ENCODE results near the gene ARHGEF10L.

Gene ARHGEF10L

DNA sequence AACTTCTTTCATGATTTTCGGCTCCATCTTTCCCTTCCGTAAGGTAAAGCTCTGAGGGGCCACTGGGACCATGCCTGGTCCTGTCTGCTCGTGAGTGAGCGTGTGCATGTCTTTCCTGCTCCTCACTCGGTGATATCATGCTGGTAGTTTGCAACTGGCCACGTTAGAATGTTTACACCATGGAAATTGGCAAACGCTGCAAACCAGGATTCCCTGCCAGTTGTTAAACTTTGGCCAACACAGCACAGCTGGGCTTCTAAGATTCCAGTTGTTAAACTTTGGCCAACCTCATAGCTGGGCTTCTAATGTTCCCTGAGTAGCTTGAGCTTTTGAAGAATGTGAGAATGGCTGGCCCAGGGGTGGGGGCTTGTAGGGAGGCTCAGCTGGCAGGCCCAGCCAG lies 147.6 kb downstream of the ARHGEF10L start:
- no peak for DNase-seq

DNA sequence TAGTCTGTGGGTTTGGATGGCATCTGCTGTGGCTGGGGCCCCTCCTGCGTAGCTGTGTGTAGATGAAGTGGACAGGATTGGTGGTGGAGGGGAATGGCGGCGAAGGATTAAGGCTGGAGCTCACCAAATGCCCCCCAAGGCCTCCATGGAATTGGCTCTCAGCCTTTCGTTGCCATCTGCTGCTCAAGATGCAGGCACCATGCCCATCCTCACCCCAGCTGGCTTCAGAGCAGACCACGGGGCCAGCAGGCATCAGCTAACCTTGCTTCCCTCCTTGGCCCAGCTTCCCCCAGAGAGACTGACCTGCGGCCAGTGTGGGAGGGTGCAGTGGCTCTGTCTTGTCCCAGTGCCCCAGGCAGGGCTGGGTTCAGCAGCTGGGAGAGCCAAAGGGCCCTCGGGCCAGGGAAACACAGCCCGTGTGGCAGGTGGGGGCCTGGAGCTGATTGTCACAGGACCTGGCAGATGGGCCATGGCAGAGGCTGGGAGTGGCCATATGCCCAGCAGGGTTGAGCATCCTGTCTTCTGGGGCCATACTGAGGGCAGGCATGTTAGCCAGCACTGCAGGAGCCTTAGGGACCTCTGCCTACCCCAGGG lies 148.8 kb downstream of the ARHGEF10L start:
- DNase-seq: no peak

DNA sequence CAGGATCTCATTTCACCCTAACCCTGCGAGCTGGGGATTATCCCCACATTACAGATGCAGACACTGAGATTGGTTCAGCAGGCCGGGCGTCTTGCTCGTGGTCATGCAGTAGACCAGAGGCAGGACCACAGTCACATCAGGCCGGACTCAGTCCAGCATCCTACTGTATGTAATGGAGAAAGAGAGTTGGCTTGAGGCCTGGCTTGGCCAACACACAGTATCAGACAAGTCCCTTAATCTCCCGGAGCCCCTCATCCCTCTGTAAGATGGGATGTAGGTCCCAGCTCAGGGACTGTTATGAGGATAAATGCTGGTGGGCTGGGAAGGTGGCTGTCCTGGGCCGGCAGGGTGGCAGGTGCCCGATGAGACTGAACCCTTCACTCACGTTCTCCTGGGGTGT lies 149.5 kb downstream of the ARHGEF10L start:
- DNase-seq: no peak

DNA sequence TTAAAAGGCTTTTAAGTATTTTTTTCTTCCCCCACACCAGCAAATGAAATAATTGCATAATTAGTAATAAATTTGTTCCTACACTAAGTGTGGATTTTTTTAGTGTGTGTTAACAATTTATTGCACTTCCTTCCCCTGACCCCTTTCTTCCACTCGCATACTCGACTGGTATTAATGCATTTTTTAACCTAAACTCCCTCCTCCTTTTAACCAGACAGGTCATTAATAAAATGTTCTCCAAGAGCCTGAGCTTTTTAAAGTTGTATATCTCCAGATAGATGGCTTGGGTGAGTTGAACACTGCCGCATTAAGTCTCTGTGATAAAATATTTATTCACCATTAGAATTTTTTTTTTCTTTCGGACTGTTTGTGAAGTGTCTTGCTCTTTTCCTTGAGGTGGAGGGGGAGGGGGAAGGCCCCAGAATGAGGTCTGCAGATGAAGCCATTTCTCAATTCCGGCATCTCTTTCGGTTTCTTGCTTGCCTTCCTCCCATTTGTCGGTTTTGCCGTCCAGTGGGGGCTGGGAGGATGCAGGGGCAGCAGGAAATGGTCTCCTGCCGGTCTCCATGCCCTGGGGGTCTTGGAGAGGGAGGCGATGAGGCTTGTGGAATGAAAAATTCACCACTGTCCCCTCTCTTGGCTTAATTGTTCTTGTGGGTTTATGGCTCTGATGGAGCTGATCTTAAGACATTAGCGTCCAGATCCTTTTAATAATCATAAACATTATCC lies 151.6 kb downstream of the ARHGEF10L start:
- no peak for DNase-seq

DNA sequence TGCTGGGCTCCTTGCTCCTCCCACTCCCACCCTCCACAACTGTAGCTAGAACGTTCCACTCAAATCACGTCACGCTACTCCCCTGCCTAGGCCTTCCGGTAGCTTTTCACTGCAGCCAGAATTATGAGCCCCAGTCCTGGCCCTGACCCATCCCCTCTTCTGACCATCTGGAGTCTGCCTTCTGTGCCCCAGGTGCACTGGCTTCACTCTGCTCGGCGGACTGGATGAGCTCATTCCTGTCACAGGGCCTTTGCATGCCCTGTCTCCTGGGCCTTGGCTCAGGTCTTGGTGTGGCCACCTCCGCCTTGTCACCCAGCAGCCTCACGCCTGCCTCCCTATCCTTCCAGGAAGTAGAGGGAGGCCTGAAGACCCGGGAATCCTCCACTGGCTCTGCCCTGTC lies 153.1 kb downstream of the ARHGEF10L start:
- DNase-seq: no peak

DNA sequence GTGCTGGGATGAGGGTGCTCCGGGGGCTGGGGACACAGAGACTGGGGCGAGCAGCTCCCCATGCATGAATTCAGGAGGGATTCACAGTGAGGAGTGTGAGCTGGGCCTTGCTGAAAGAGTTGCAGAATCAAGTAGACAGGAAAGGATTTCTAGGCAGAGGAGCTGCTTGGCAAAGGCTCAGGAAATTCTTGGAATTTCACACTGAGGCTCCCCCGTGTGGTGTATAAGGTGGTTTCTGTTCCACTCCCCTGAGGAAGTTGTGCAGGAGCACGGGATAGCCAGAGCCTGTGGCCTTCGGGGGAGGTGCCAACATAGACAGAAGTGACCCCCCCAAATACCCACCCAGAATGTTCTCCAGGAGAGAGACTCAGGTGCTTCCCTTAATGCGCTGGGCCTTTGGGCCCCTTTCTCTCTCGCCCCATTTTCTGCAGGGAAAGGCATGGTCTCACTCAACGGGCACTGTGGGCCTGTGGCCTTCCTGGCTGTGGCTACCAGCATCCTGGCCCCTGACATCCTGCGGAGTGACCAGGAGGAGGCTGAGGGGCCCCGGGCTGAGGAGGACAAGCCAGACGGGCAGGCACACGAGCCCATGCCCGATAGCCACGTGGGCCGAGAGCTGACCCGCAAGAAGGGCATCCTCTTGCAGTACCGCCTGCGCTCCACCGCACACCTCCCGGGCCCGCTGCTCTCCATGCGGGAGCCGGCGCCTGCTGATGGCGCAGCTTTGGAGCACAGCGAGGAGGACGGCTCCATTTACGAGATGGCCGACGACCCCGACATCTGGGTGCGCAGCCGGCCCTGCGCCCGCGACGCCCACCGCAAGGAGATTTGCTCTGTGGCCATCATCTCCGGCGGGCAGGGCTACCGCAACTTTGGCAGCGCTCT lies 157.2 kb downstream of the ARHGEF10L start:
- DNase-seq: no peak

DNA sequence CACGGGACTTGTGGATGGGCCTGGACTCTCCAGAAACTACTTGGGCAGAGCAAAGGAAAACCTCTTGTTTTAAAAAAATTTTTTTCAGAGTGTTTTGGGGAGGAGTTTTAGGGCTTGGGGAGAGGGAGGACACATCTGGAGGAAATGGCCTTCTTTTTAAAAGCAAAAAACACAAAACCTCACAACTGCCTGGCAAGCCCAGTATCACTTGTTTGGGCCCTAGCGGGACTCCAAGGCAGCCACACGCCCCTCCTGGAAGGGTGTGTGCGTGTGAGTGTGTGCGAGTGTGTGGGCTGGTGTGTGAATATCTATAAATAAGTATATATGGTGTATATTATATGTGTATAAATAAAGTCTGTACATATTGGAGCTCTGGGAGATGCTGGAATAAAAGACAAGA lies 158.0 kb downstream of the ARHGEF10L start:
- DNase-seq: no peak

DNA sequence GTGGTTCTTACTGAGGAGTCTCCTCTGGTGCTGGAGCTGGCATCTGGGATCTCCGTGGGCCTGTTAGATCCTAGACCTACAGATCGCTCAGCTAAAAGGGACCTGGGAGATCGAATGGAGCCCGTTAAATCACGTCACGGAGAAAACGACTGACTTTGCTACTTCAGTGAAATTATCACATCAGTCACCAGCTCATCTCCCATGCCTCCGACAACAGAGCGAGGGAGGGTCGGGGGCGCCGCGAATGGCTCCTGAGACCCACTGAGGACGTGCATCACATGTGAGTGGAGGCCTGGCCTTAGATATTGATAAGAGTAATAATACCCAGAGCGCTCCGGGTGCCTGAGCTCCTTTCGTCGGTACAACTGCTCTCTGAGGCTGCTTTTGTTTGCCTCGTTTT lies 160.1 kb downstream of the ARHGEF10L start:
- no peak for DNase-seq

DNA sequence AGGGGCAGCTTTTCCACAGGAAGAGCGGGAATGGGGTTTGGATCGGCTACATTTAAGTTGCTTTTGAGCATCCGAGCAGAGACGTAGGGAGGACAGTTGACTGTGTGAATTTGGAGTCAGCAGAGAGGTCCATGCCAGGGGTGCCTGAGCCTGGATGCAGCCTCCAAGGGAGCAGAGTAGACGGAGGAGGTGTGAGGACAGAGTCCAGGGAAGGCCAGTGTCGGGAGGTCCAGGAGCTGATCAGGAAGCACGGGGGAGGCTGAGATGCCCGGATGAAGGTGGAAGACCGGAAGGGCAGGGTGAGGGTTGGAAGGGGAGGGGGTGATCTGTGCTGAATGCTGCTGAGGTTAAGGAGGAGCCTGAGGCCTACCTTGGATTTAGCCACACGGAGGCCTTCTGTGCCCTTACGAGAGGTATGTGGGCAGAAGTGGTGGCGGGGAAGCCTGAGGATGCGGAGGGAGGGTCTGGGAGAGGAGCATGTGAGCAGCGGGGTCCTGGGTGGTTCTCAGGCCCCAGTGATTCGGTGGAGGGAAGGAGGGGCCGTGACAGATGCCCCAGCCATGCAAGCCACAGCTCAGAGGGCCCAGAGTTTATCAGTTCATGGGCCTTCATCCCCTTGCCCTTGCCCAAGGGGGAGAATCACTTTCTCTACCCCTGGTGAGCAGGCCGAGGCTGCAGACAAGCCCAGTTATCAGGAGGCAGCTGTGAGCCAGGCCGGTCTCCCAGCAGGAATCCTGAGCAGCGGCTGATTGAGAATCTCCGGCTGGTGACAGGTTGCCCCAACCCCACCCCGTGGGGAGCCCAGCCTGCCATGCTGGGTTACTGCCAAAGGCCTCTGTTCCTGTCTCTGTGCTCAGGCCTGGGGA lies 161.7 kb downstream of the ARHGEF10L start:
- no peak for DNase-seq

DNA sequence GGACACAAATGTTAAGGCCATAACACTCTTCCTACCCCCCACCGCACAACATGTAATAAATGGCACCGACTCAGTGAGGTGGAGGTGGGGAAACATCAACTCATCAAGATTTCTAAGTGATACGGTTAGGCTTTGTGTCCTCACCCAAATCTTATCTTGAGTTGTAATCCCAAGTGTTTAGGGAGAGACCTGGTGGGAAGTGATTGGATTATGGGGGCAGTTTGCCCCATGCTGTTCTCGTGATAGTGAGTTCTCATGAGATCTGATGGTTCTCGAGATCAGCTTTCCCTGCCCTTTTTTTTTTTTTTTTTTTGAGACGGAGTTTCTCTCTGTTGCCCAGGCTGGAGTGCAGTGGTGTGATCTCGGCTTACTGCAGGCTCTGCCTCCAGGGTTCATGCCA lies 164.7 kb downstream of the ARHGEF10L start:
- DNase-seq: no peak

DNA sequence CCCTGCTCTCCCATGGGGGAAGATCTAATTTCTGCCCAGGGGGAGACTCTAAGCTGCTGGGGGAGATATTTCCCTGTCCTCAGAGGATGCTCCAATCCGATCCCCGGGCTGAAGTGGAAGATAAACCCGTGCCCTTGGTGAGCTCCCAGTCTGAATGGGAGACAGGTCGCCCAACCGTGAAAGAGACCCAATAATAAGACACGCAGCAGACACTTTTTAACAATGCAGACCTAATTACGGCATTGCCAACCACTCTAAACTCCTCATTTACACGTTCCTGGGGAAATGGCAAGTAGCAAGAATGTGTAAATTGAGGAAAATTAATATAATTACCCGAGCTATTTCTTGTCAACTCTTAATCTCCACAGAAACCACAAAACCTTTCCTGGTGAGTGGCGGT lies 166.9 kb downstream of the ARHGEF10L start:
- no peak for DNase-seq

DNA sequence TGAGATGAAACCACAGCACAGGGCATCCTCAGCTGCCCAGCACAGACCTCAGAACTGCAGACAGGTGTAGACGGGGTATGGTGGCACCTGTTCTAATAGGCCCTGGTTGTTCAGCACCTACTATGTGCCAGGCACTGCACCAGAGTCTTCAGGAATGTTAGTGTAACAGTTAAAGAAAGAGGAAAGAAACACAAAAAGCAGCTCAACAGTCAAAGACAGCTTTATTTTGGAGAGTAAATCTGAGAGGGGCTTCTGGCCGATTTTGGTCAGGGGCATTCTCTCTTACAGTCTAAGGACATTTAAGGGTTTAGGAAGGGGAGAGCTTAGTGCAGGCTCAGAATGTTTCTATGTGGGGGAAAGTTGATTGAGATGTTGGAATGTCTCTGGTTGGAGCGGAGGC lies 170.5 kb downstream of the ARHGEF10L start:
- no peak for DNase-seq

DNA sequence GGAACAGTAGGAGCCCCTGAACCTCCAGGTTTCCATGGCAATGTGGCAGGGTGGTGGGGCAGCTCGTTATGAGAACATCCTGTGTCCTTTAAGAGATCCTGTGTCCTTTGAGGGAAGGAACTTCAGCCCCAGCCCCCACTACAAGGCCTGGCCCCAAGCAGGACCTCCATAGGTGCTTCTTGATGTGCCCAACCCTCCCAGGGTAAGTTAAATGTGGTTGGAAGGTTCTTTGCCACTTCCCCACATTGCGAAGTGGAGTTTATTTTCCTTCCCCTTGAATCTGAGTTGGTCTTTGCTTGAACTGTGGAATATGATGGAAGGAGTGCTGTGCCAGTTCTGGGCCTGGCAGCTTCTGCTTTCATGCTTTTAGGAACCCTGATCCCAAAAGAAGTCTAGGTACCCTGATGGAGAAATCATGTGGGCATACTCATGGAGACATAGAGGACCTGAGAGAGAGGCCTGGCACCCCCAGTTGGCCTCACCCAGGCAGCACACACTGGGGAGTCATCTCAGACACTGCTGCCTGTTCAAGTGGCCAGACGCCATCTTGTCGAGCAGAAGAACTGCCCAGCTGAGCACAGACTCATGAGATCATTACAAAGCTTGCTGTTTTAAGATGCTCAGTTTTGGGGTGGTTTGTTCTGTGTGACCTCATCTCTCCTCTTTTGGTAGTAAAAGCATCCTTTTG lies 171.5 kb downstream of the ARHGEF10L start:
- DNase-seq: no peak

DNA sequence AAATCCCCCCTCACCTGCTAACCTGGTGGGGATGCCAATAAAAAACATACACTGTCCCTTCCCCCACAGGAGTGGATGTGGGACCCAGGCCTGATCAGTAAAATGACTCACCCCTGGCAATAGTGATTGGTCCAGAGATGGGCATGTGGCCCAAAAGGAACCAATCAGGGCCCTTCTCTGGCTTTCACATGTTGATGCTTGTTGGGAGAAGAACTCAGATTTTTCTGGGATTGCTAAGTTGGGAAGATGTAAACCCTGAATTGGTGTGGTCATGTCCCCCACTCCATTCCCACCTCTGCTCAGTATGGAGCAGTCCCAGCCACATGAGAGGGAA lies 172.0 kb downstream of the ARHGEF10L start:
- no peak for DNase-seq

DNA sequence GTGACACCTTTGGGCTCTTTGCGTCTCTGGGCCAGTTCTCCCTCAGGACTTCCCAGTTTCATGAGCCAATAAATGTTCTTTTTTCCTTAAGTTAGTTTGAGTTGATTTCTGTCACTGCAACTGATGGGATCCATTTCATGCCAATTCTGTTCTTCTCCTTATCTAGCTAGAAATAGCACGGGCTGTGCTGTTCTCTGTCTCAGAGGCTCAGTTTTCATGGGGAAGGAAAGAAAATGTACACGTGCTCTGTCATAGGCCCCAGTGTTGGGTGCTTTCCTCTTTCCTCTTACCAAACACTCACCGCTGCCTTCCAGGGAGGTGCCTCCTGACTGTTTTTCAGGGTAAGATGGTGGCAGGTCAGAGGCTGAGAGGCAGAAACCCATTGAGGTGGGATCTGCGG lies 172.4 kb downstream of the ARHGEF10L start:
- DNase-seq: no peak

DNA sequence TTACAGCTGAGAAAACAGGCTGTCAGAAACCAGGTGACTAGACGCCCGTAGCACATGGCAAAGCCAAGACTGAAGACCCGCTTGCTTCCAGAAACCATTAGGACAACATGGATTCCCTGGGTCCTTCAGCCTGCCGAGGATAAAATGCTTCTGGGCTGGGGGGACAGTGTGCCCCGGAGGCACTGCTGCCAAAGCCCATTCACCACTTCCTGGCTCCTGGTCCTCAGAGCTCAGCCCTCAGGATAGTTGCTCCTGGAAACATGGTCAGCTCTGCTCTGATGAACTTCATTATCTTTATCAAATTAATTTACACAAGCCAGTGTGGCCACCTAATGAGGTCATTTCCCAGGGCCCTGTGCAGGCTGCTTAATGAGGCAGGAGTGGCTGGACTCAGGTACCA lies 174.5 kb downstream of the ARHGEF10L start:
- no peak for DNase-seq

DNA sequence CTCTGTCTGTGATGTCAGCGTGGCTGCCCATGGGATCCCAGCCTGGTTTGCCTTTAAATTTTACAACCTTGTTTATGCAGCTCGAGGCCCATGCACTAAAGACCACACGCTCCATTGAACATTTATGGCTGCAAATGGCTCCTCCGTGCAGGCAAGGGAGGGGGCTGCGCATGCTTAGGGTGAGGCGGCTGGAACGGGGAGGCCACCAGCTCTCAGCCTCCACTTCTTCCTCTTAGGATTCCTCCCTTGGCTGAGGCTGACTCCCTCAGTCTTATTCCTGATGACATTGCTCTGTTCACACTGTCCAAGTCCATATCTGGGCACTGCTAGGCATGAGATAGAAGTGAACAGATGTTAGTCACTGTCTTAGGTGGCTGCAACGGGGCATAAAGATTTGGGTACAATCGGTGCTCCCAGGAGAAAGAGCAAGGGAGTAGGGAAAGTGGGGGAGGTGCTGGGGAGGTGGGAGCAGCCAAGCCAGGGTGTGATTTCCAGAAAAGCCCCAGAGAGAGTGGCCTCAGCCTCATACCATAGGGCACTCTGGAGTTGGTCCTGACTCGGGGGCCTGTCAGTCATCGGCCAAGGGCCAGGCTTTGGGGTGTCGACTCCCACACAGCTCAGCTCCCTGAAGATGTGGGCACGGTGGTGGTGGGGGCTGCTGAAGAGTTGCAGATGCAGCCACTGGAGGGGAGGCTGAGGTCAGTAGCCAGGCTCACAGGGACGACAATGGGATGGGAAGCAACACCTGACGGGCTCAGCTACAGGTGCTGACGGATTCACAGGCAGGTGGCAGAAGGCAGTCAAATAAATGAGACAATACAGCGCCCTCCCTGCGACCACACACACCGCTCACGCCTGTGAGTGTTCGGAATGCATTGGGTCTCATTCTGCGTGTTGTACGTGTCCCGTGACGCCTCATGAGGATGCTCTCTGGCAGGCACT lies 178.4 kb downstream of the ARHGEF10L start:
- DNase-seq: no peak

DNA sequence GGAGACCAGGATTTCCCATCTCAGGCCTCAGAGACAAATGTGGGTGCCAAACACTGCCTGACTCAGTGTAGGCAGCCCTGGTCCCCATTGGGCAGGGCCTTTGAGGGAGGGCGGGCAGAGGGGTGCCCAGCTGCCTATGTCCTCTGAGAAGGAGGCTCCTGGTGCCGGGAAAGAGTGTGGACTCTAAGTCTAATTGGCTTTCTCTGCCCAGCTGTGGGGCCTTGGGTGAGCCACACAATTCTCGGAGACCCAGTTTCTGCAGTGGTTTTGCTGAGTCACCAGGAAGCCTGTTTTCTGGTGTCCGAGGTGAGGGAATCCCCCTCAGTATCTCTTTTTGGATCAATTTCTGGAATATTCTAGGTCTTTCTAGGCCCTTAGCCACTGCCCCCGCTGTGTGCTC lies 180.4 kb downstream of the ARHGEF10L start:
- DNase-seq: no peak

DNA sequence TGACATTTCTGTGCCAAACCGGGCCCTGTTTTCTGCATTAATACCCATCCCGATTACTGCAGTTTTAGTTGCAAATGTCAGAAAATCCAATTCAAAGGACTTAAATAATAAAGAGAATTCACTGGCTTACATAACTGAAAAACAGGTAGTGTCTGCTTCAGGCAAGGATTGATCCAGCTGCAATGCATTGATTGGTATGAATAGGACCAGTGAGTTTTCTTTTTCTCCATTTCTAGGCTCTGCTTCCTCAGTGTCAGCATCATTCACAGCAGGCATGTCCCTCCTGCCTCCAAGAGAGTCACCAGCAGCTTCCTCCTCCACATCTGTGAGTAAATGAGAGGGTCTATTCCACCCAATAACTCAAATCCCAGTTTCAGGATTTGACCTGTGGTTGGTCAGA lies 181.9 kb downstream of the ARHGEF10L start:
- DNase-seq: no peak

DNA sequence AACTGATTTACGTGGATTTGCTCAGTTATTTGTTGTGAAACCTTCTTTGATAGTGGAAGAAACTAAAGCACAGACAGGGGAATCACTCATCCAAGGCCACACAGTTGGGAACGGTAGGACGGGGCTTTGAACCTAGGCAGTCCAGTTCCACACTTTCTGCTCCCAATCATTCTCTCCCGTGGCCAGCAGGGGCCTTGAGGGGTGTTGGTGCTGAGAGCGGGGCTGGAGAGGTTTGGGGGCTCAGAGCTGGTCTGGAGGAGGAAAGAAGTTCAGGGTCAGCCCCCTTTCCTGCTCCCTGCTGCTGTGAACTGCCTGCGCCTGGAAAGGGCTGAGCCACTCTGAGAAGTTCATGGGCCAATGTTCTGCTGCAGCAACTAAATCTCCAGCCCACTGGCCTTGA lies 184.2 kb downstream of the ARHGEF10L start:
- no peak for DNase-seq

DNA sequence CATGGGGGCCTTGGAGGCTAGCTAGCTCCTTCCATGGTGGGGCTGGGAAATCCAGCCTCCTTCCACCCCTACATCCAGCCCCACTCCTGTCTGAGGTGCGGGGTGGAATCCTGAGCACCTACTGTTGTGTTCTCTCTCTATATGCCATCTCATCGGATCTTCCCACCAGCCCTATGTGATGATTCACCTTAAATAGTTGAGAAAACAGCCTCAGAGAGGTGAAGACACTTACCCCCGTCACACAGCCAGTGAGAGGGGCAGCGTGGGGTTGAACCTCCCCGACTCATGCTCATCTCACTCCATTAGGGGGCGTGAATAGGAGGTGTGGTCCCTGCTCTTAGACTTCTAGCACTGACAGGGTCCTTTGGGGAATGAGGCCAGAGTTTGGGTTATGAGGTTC lies 184.7 kb downstream of the ARHGEF10L start:
- DNase-seq: no peak
